Activated naive CD8-positive, alpha-beta T cell (primary cell): Measurements from ENCODE around the gene STRIP1.

Experiments used
- H3K27ac Mint-ChIP-seq: one replicate; pipeline ENCODE4 v1.8.0; 2021; ENCODE audit warnings: mixed read lengths
- H3K27me3 Mint-ChIP-seq: one replicate; pipeline ENCODE4 v1.8.0; 2021; ENCODE audit warnings: mixed read lengths
- H3K36me3 Mint-ChIP-seq: one replicate; pipeline ENCODE4 v1.8.0; 2021; ENCODE audit warnings: mixed read lengths
- H3K4me1 Mint-ChIP-seq: one replicate; pipeline ENCODE4 v1.8.0; 2021; ENCODE audit warnings: low read depth, mixed read lengths
- H3K4me3 Mint-ChIP-seq: one replicate; pipeline ENCODE4 v1.8.0; 2021; ENCODE audit warnings: mild to moderate bottlenecking, mixed read lengths
- H3K9me3 Mint-ChIP-seq: one replicate; pipeline ENCODE4 v1.8.0; 2021; ENCODE audit warnings: low read depth, mixed read lengths

The STRIP1 gene

GRCh38 chr1:110034451-110035235 lies at the start of gene STRIP1:
Gene STRIP1, plus strand, starts transcription at chr1:110034624. Its CDS starts 14 bp downstream, at chr1:110034638.
- H3K36me3 Mint-ChIP-seq, result peaks cover 7% of the 10 kb centered on the region
- peak within 1 kb of the TSS; percentile 89 for H3K27ac Mint-ChIP-seq
- H3K27me3 Mint-ChIP-seq, result no peaks in the 10 kb centered on the region
- H3K9me3 Mint-ChIP-seq, result no peaks in the 10 kb centered on the region
- peak within 1 kb of the TSS; percentile 88 for H3K4me3 Mint-ChIP-seq
- peaks cover 47% of the 10 kb centered on the region for H3K4me1 Mint-ChIP-seq

- no peaks in the 10 kb centered on the region for H3K27me3 Mint-ChIP-seq
- peaks cover 39% of the 10 kb centered on the region for H3K4me1 Mint-ChIP-seq
- no peaks in the 10 kb centered on the region for H3K9me3 Mint-ChIP-seq
- peak overlapping the region; percentile 97 for H3K4me3 Mint-ChIP-seq
- peaks cover 9% of the 10 kb centered on the region for H3K36me3 Mint-ChIP-seq
- peak overlapping the region; percentile 96 for H3K27ac Mint-ChIP-seq
These were observed 49.0 kb upstream of the STRIP1 start for GRCh38 chr1:109985247-109986053.

GRCh38 chr1:109986054-109986444 lies 48.4 kb upstream of the STRIP1 start:
- Mint-ChIP-seq H3K4me1 (peaks cover 42% of the 10 kb centered on the region), H3K9me3 (no peaks in the 10 kb centered on the region), H3K27me3 (no peaks in the 10 kb centered on the region), H3K4me3 (peak overlapping the region; percentile 97), H3K27ac (peak overlapping the region; percentile 96), H3K36me3 (peaks cover 9% of the 10 kb centered on the region)

- Mint-ChIP-seq H3K4me1 (peaks cover 49% of the 10 kb centered on the region), H3K27me3 (no peaks in the 10 kb centered on the region), H3K4me3 (peak overlapping the region; percentile 6), H3K36me3 (peaks cover 9% of the 10 kb centered on the region), H3K27ac (no peak overlapping the region), H3K9me3 (no peaks in the 10 kb centered on the region)
These were observed 46.0 kb upstream of the STRIP1 start for GRCh38 chr1:109988349-109988914.

GRCh38 chr1:109989506-109990301 lies 44.7 kb upstream of the STRIP1 start:
- no peak overlapping the region for H3K4me3 Mint-ChIP-seq
- H3K27ac Mint-ChIP-seq, result no peak overlapping the region
- H3K27me3 Mint-ChIP-seq, result no peaks in the 10 kb centered on the region
- H3K36me3 Mint-ChIP-seq, result peaks cover 12% of the 10 kb centered on the region
- peaks cover 51% of the 10 kb centered on the region for H3K4me1 Mint-ChIP-seq
- no peaks in the 10 kb centered on the region for H3K9me3 Mint-ChIP-seq

GRCh38 chr1:109990302-109990653 lies 44.1 kb upstream of the STRIP1 start:
- Mint-ChIP-seq H3K4me1 (peaks cover 51% of the 10 kb centered on the region), H3K4me3 (no peak overlapping the region), H3K27ac (no peak overlapping the region), H3K9me3 (no peaks in the 10 kb centered on the region), H3K27me3 (no peaks in the 10 kb centered on the region), H3K36me3 (peaks cover 14% of the 10 kb centered on the region)

- H3K4me3 Mint-ChIP-seq, result no peak overlapping the region
- H3K9me3 Mint-ChIP-seq, result no peaks in the 10 kb centered on the region
- H3K27ac Mint-ChIP-seq, result no peak overlapping the region
- peaks cover 40% of the 10 kb centered on the region for H3K4me1 Mint-ChIP-seq
- peaks cover 21% of the 10 kb centered on the region for H3K36me3 Mint-ChIP-seq
- H3K27me3 Mint-ChIP-seq, result no peaks in the 10 kb centered on the region
These were observed 43.0 kb upstream of the STRIP1 start for GRCh38 chr1:109991400-109991925.

GRCh38 chr1:109993885-109994284 lies 40.5 kb upstream of the STRIP1 start:
- no peak overlapping the region for H3K27ac Mint-ChIP-seq
- no peak overlapping the region for H3K4me3 Mint-ChIP-seq
- peaks cover 21% of the 10 kb centered on the region for H3K4me1 Mint-ChIP-seq
- H3K9me3 Mint-ChIP-seq, result no peaks in the 10 kb centered on the region
- no peaks in the 10 kb centered on the region for H3K27me3 Mint-ChIP-seq
- H3K36me3 Mint-ChIP-seq, result peaks cover 16% of the 10 kb centered on the region

- H3K27ac Mint-ChIP-seq, result no peak overlapping the region
- H3K9me3 Mint-ChIP-seq, result no peaks in the 10 kb centered on the region
- peaks cover 19% of the 10 kb centered on the region for H3K4me1 Mint-ChIP-seq
- H3K36me3 Mint-ChIP-seq, result peaks cover 14% of the 10 kb centered on the region
- no peaks in the 10 kb centered on the region for H3K27me3 Mint-ChIP-seq
- H3K4me3 Mint-ChIP-seq, result no peak overlapping the region
These were observed 39.8 kb upstream of the STRIP1 start for GRCh38 chr1:109994654-109995053.

- Mint-ChIP-seq H3K4me1 (peaks cover 14% of the 10 kb centered on the region), H3K9me3 (no peaks in the 10 kb centered on the region), H3K36me3 (peaks cover 12% of the 10 kb centered on the region), H3K4me3 (no peak overlapping the region), H3K27ac (no peak overlapping the region), H3K27me3 (no peaks in the 10 kb centered on the region)
These were observed 38.9 kb upstream of the STRIP1 start for GRCh38 chr1:109995536-109995935.

- H3K4me1 Mint-ChIP-seq, result peaks cover 8% of the 10 kb centered on the region
- H3K27ac Mint-ChIP-seq, result no peak overlapping the region
- peaks cover 12% of the 10 kb centered on the region for H3K36me3 Mint-ChIP-seq
- no peaks in the 10 kb centered on the region for H3K9me3 Mint-ChIP-seq
- H3K4me3 Mint-ChIP-seq, result no peak overlapping the region
- H3K27me3 Mint-ChIP-seq, result no peaks in the 10 kb centered on the region
These were observed 37.9 kb upstream of the STRIP1 start for GRCh38 chr1:109996476-109996875.

GRCh38 chr1:109997204-109997866 lies 37.1 kb upstream of the STRIP1 start:
- no peak overlapping the region for H3K27ac Mint-ChIP-seq
- H3K9me3 Mint-ChIP-seq, result no peaks in the 10 kb centered on the region
- no peaks in the 10 kb centered on the region for H3K27me3 Mint-ChIP-seq
- H3K36me3 Mint-ChIP-seq, result peaks cover 12% of the 10 kb centered on the region
- no peak overlapping the region for H3K4me3 Mint-ChIP-seq
- peaks cover 7% of the 10 kb centered on the region for H3K4me1 Mint-ChIP-seq

GRCh38 chr1:109997867-109998229 lies 36.6 kb upstream of the STRIP1 start:
- Mint-ChIP-seq H3K4me3 (no peak overlapping the region), H3K27me3 (no peaks in the 10 kb centered on the region), H3K9me3 (no peaks in the 10 kb centered on the region), H3K4me1 (peaks cover 10% of the 10 kb centered on the region), H3K27ac (no peak overlapping the region), H3K36me3 (peaks cover 12% of the 10 kb centered on the region)

GRCh38 chr1:110002695-110003094 lies 31.7 kb upstream of the STRIP1 start:
- no peak overlapping the region for H3K4me3 Mint-ChIP-seq
- H3K36me3 Mint-ChIP-seq, result no peaks in the 10 kb centered on the region
- no peaks in the 10 kb centered on the region for H3K27me3 Mint-ChIP-seq
- H3K27ac Mint-ChIP-seq, result no peak overlapping the region
- no peaks in the 10 kb centered on the region for H3K9me3 Mint-ChIP-seq
- peaks cover 29% of the 10 kb centered on the region for H3K4me1 Mint-ChIP-seq
